Embryonic facial prominence (tissue), 1 donor: ENCODE measurements around the gene GPSM1.
A peak's percentile ranks its signal among the peaks of the same experiment; 100 is the strongest.
"Not testable (repeated sequence)": the region's sequence is repeated elsewhere in the genome, so short reads cannot be mapped to it uniquely, and the experiment has no call there.

Experiments used
- DNase-seq: peaks from one replicate; pipeline ENCODE4 v3.0.0-alpha.2; 2016; ENCODE audit errors: extremely low spot score

GPSM1 gene

GRCh38 chr9:136317695-136318094 lies 9.6 kb upstream of the GPSM1 start:
- no peak for DNase-seq

GRCh38 chr9:136318111-136318775 lies 9.1 kb upstream of the GPSM1 start:
- no peak for DNase-seq

- DNase-seq, result no peak
Measured at GRCh38 chr9:136318776-136319241, 8.5 kb upstream of the GPSM1 start.

- DNase-seq, result not testable (repeated sequence)
Measured at GRCh38 chr9:136319244-136319643, 8.1 kb upstream of the GPSM1 start.

GRCh38 chr9:136319955-136320354 lies 7.4 kb upstream of the GPSM1 start:
- DNase-seq, result not testable (repeated sequence)

GRCh38 chr9:136320972-136321371 lies 6.4 kb upstream of the GPSM1 start:
- DNase-seq, result not testable (repeated sequence)

GRCh38 chr9:136321561-136321960 lies 5.8 kb upstream of the GPSM1 start:
- no peak for DNase-seq

GRCh38 chr9:136322756-136323330 lies 4.5 kb upstream of the GPSM1 start:
- DNase-seq, result no peak

GRCh38 chr9:136323371-136323789 lies 4.0 kb upstream of the GPSM1 start:
- no peak for DNase-seq

- no peak for DNase-seq
Measured at GRCh38 chr9:136324501-136325300, 2.6 kb upstream of the GPSM1 start.

- DNase-seq, result no peak
Measured at GRCh38 chr9:136325358-136325757, 2.0 kb upstream of the GPSM1 start.

GRCh38 chr9:136326061-136326760 lies 1.1 kb upstream of the GPSM1 start:
- DNase-seq, result peak; percentile 42

GRCh38 chr9:136326761-136327303 lies 507 bp upstream of the GPSM1 start:
- no peak for DNase-seq

- no peak for DNase-seq
Measured at GRCh38 chr9:136328011-136328621, 777 bp downstream of the GPSM1 start.

- peak; percentile 46 for DNase-seq
Measured at GRCh38 chr9:136328622-136329041, 1.3 kb downstream of the GPSM1 start.

GRCh38 chr9:136329211-136329627 lies 1.9 kb downstream of the GPSM1 start:
- no peak for DNase-seq

GRCh38 chr9:136329636-136330405 lies 2.5 kb downstream of the GPSM1 start:
- DNase-seq, result no peak

- DNase-seq, result no peak
Measured at GRCh38 chr9:136330406-136330990, 3.2 kb downstream of the GPSM1 start.

GRCh38 chr9:136331030-136331429 lies 3.7 kb downstream of the GPSM1 start:
- no peak for DNase-seq
